Activated CD4-positive, alpha-beta T cell treated with anti-CD3 and anti-CD28 coated beads for 36 hours (primary cell): Measurements from ENCODE around the gene TNC. TPM values are rescaled to one million over a fixed set of nuclear protein-coding genes. Genes with fewer than 3 reads are reported as not detected.
"Not testable (repeated sequence)": the region's sequence is repeated elsewhere in the genome, so short reads cannot be mapped to it uniquely, and the experiment has no call there.

Experiments
- ATAC-seq: fragments of 200-7000 bp; cut with Tn5 transposase; one replicate; pipeline ENCODE4 v1.10.0; 2021; ENCODE audit warnings: mild to moderate bottlenecking, moderate library complexity
- CTCF ChIA-PET: fragments of 350-600 bp; sonication (Branson Sonifier 250); formaldehyde crosslinking; loops from one replicate; lab custom pipeline; 2021; ENCODE audit warnings: antibody characterized with exemption; lab: Charles Lee
- POLR2A ChIA-PET: fragments of 350-600 bp; sonication (Branson Sonifier 250); formaldehyde crosslinking; loops from one replicate; lab custom pipeline; 2021; ENCODE audit warnings: antibody characterized with exemption, inconsistent platforms; lab: Charles Lee
- DNase-seq: peaks from one replicate; pipeline ENCODE4 v3.0.0-alpha.2; 2020
- H3K27ac Mint-ChIP-seq: one replicate; pipeline ENCODE4 v1.8.0; 2021; ENCODE audit warnings: mixed read lengths
- H3K27me3 Mint-ChIP-seq: one replicate; pipeline ENCODE4 v1.8.0; 2021; ENCODE audit warnings: mixed read lengths
- H3K36me3 Mint-ChIP-seq: one replicate; pipeline ENCODE4 v1.8.0; 2021; ENCODE audit warnings: low read depth, mixed read lengths
- H3K4me1 Mint-ChIP-seq: one replicate; pipeline ENCODE4 v1.8.0; 2021; ENCODE audit warnings: mixed read lengths
- H3K4me3 Mint-ChIP-seq: one replicate; pipeline ENCODE4 v1.8.0; 2021; ENCODE audit warnings: mild to moderate bottlenecking, moderate library complexity, mixed read lengths
- H3K9me3 Mint-ChIP-seq: one replicate; pipeline ENCODE4 v1.8.0; 2021; ENCODE audit warnings: low read depth, mixed read lengths
- intact Hi-C, 2 experiments: fragments of 100-400 bp; cut with DNase I in 1 of 2; cut with micrococcal nuclease in 1 of 2; formaldehyde crosslinking; loops; one replicate each; pipeline versions ENCODE4 v1.14.2 to v1.15.1; 2022 to 2024; cut with DNase I, micrococcal nuclease
- total RNA-seq, 2 experiments: library from RNA; stranded (reverse); gene quantifications; one replicate each; pipeline ENCODE4 v1.2.3, GENCODE V29; 2021

Gene TNC
- total RNA-seq, 2 experiments from 2014 or later: 0.11 to 0.90 TPM

DNA sequence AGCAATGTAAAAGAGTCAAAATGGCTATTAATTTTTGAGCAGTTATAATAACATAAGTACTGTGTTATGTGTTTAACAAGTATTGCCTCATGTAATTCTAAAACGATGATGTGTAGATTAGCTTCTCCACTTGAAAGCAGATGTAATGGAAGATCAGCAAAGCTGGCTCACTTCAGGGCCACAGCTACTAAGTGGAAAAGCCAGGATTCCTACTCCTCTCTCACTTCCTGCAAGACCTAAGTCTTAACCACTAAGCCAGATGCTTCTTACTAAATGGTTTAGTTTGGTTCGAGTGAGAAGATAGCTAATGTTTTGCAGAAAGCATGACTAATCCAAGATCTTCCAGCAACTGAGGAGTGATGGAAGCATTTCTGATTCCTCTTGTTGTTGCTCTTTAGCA, 15.7 kb upstream of the TNC start:
- H3K4me3 Mint-ChIP-seq: no peak overlapping the region
- ChIA-PET CTCF (no interaction called here), POLR2A (no interaction called here)
- H3K4me1 Mint-ChIP-seq: no peaks in the 10 kb centered on the region
- intact Hi-C loops: no loop called here
- no peak overlapping the region for H3K27ac Mint-ChIP-seq
- peaks cover 20% of the 10 kb centered on the region for H3K27me3 Mint-ChIP-seq
- H3K36me3 Mint-ChIP-seq: no peaks in the 10 kb centered on the region
- ATAC-seq (no peak), DNase-seq (no peak)
- no peaks in the 10 kb centered on the region for H3K9me3 Mint-ChIP-seq

DNA sequence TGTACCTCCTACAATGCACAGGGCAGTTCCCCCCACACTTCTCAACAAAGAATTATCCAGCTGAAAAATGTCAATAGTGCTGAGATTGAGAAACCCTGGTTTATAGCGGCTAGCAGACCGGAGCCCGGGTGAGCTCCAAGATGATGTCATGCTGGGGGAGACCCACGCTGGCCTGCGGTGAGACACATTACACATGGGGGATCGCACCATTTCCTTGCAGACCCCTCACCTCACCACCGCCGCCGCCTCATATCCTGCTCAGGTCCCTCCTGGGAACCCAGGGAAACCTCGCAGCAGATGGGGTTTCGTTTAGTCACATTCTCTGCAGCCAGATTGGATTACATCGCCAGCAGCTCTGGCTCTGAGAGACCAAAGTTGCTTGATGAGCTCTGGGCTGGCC, 14.7 kb upstream of the TNC start:
- ATAC-seq (no peak), DNase-seq (no peak)
- Mint-ChIP-seq H3K27ac (no peak overlapping the region), H3K9me3 (no peaks in the 10 kb centered on the region), H3K4me1 (no peaks in the 10 kb centered on the region), H3K27me3 (peaks cover 20% of the 10 kb centered on the region), H3K4me3 (no peak overlapping the region), H3K36me3 (no peaks in the 10 kb centered on the region)
- POLR2A ChIA-PET: no interaction called here
- intact Hi-C loops: no loop called here
- CTCF ChIA-PET: interaction anchor here (0.6 kb wide), 1 partner anchor 42 kb away, joined by 3 read pairs; no protein-coding TSS in a partner anchor

DNA sequence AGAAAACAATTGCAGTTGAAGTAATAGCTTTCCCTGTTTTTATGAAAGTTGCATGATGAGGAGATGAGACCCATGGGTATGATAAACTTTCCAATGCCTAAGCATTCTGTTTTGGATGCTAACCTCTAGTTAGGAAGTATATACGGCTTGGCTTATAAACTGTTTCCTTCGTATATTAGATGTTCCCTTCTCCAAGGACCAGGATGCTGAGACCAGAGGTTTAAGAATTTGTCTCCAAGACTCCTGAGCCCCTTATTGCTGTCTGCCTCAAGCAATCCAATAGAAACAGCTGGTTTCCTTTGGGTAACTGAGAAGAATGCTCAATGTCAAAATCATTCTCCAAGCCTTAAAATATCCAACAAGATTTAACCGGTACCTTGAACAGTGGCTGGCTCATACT, 12.2 kb upstream of the TNC start:
- Mint-ChIP-seq H3K27ac (no peak overlapping the region), H3K27me3 (peaks cover 22% of the 10 kb centered on the region), H3K4me3 (no peak overlapping the region), H3K9me3 (peaks cover 3% of the 10 kb centered on the region), H3K36me3 (no peaks in the 10 kb centered on the region), H3K4me1 (no peaks in the 10 kb centered on the region)
- ATAC-seq: no peak
- CTCF ChIA-PET: interaction anchor here (1.3 kb wide), 1 partner anchor 21 kb away, joined by 3 read pairs; no protein-coding TSS in a partner anchor
- intact Hi-C loops: no loop called here
- POLR2A ChIA-PET: no interaction called here
- no peak for DNase-seq

DNA sequence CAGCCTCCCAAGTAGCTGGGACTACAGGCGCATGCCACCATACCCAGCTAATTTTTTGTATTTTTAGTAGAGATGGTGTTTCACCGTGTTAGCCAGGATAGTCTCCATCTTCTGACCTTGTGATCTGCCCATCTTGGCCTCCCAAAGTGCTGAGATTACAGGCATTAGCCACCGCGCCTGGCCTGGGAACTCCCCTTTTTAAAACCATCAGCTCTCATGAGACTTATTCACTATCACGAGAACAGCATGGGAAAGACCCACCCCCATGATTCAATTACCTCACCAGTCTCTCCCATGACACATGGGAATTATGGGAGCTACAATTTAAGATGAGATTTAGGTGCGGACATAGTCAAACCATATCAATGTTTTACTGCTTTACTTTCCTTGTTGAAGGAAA, 10.8 kb upstream of the TNC start:
- CTCF ChIA-PET, ATAC-seq: not testable (repeated sequence)

GRCh38 chr9:115127191-115127817, 9.3 kb upstream of the TNC start:
- no peaks in the 10 kb centered on the region for H3K4me1 Mint-ChIP-seq

More for the DNA sequence above, 10.8 kb upstream of the TNC start:
- H3K4me3 Mint-ChIP-seq, H3K36me3 Mint-ChIP-seq, intact Hi-C loops, H3K9me3 Mint-ChIP-seq, H3K27ac Mint-ChIP-seq, DNase-seq, H3K4me1 Mint-ChIP-seq, POLR2A ChIA-PET: not testable (repeated sequence)
- H3K27me3 Mint-ChIP-seq: peaks cover 16% of the 10 kb centered on the region

GRCh38 chr9:115126404-115126803, 8.4 kb upstream of the TNC start:
- Mint-ChIP-seq H3K27me3 (peaks cover 25% of the 10 kb centered on the region), H3K9me3 (peaks cover 4% of the 10 kb centered on the region), H3K36me3 (no peaks in the 10 kb centered on the region), H3K4me3 (no peak overlapping the region), H3K27ac (no peak overlapping the region), H3K4me1 (no peaks in the 10 kb centered on the region)
- intact Hi-C loops: no loop called here
- DNase-seq (no peak), ATAC-seq (no peak)
- ChIA-PET POLR2A (no interaction called here), CTCF (interaction anchor here (1.0 kb wide), 1 partner anchor 10 kb away, joined by 3 read pairs; no protein-coding TSS in a partner anchor)

More at GRCh38 chr9:115127191-115127817, 9.3 kb upstream of the TNC start:
- CTCF ChIA-PET: no interaction called here
- H3K36me3 Mint-ChIP-seq: no peaks in the 10 kb centered on the region
- intact Hi-C loops: no loop called here
- no peak overlapping the region for H3K27ac Mint-ChIP-seq
- peaks cover 4% of the 10 kb centered on the region for H3K9me3 Mint-ChIP-seq
- DNase-seq (no peak), ATAC-seq (no peak)
- H3K4me3 Mint-ChIP-seq: no peak overlapping the region
- peaks cover 22% of the 10 kb centered on the region for H3K27me3 Mint-ChIP-seq
- POLR2A ChIA-PET: no interaction called here

- H3K27me3 Mint-ChIP-seq: peaks cover 50% of the 10 kb centered on the region
- peaks cover 4% of the 10 kb centered on the region for H3K9me3 Mint-ChIP-seq
- no peak overlapping the region for H3K4me3 Mint-ChIP-seq
- H3K36me3 Mint-ChIP-seq: no peaks in the 10 kb centered on the region
- peaks cover 5% of the 10 kb centered on the region for H3K4me1 Mint-ChIP-seq
- intact Hi-C loops: no loop called here
- DNase-seq (no peak), ATAC-seq (no peak)
- ChIA-PET CTCF (no interaction called here), POLR2A (no interaction called here)
- no peak overlapping the region for H3K27ac Mint-ChIP-seq
These were observed 5.0 kb upstream of the TNC start for GRCh38 chr9:115122937-115123336.

- Mint-ChIP-seq H3K27ac (no peak overlapping the region), H3K9me3 (peaks cover 4% of the 10 kb centered on the region), H3K36me3 (no peaks in the 10 kb centered on the region), H3K4me3 (no peak overlapping the region), H3K4me1 (peaks cover 7% of the 10 kb centered on the region), H3K27me3 (peaks cover 60% of the 10 kb centered on the region)
- ATAC-seq (no peak), DNase-seq (no peak)
- intact Hi-C loops: no loop called here
- CTCF ChIA-PET: interaction anchor here (0.5 kb wide), 1 partner anchor 281 kb away, joined by 3 read pairs; no protein-coding TSS in a partner anchor
- POLR2A ChIA-PET: no interaction called here
These were observed 3.2 kb upstream of the TNC start for GRCh38 chr9:115121181-115121580.

- H3K4me1 Mint-ChIP-seq: peaks cover 7% of the 10 kb centered on the region
- DNase-seq (peak; percentile 11), ATAC-seq (peak; percentile 51)
- no peak overlapping the region for H3K4me3 Mint-ChIP-seq
- CTCF ChIA-PET: no interaction called here
- no peaks in the 10 kb centered on the region for H3K9me3 Mint-ChIP-seq
- intact Hi-C loops: no loop called here
- no peak overlapping the region for H3K27ac Mint-ChIP-seq
- no peaks in the 10 kb centered on the region for H3K36me3 Mint-ChIP-seq
- peaks cover 63% of the 10 kb centered on the region for H3K27me3 Mint-ChIP-seq
- POLR2A ChIA-PET: no interaction called here
These were observed 892 bp upstream of the TNC start for GRCh38 chr9:115118879-115119218.

GRCh38 chr9:115116421-115117284, 1.3 kb downstream of the TNC start:
- H3K4me1 Mint-ChIP-seq: peaks cover 7% of the 10 kb centered on the region
- intact Hi-C loops: no loop called here
- DNase-seq (no peak), ATAC-seq (no peak)
- ChIA-PET POLR2A (no interaction called here), CTCF (interaction anchor here (0.7 to 1.0 kb wide), 2 partner anchors 117 to 1578 kb away, joined by 3 read pairs; no protein-coding TSS in a partner anchor)
- H3K36me3 Mint-ChIP-seq: no peaks in the 10 kb centered on the region
- H3K9me3 Mint-ChIP-seq: no peaks in the 10 kb centered on the region
- H3K27me3 Mint-ChIP-seq: peaks cover 64% of the 10 kb centered on the region
- H3K4me3 Mint-ChIP-seq: no peak overlapping the region
- H3K27ac Mint-ChIP-seq: no peak overlapping the region

DNA sequence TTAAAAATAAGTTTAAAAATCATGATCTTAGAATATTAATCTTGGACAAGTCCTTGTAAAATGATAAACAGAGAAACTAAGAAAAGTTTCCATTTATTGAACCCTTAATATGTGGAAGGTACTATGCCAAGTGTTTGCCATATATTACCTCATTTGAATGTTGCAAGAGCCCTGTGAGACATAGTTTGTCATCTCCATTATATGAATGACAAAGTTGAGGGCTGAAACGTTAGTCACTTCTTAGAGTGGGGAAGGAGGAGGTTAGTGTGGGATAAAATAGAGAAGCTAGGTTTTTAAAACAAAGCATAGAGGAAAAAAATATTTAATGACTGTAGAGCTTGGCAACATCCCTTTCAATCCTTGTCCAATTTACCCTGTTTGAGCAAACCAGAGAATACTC, 2.0 kb downstream of the TNC start:
- DNase-seq: no peak
- no peaks in the 10 kb centered on the region for H3K9me3 Mint-ChIP-seq
- ChIA-PET CTCF (interaction anchor here (0.7 to 1.0 kb wide), 2 partner anchors 118 to 1578 kb away, joined by 3 read pairs; no protein-coding TSS in a partner anchor), POLR2A (no interaction called here)
- H3K36me3 Mint-ChIP-seq: no peaks in the 10 kb centered on the region
- H3K4me3 Mint-ChIP-seq: no peak overlapping the region
- peaks cover 58% of the 10 kb centered on the region for H3K27me3 Mint-ChIP-seq
- peaks cover 7% of the 10 kb centered on the region for H3K4me1 Mint-ChIP-seq
- intact Hi-C loops: no loop called here
- peak; percentile 39 for ATAC-seq
- H3K27ac Mint-ChIP-seq: no peak overlapping the region
